GM20431 (cell line): ENCODE data around the gene LIMCH1.

Experiments
- in situ Hi-C: fragments of 300-500 bp; cut with MseI, MboI; formaldehyde crosslinking; loops from one replicate; pipeline ENCODE4 v1.15.0; 2020; ENCODE audit warnings: low sequenced_read_pairs; ENCODE audit not compliant: unreplicated experiment

The LIMCH1 gene

DNA sequence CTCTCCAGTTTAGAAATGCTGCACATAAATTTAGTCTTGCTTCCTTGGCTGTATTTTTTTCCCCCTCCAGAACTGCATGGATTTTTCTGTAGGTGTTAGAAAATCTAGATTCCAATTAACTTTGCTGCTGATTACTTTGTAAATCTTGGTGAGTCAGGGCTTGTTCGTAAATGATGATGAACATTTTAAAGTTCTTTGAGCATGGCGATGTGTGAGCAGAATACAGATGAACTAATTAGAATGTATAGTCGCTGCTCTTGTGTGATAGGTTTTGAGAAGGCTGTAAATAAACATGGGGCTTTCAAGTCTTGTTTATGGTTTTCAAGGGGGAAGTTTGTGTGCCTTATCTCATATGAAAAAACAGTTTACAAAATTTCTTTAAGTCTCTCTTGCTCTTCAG, 23.3 kb downstream of the LIMCH1 start:
- in situ Hi-C loops, result no loop called here

DNA sequence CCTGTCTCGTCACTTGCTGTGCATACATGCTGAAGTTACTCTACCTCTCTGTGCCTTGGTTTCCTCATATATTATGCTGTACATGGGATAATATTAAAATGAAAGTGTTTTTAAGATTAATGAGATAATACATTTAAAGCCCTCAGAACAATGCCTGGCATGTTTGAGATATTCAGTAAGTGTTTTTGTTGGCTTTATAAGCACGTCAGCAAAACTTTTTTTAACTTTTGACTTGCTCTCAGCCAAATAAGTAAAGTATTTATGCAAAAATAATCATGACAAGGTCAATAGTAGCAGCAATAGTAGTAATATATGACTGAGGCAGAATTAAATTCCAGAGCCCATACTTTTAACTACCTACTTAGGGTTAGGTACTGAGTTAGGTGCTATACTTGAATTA, 29.2 kb downstream of the LIMCH1 start:
- in situ Hi-C loops, result no loop called here

- in situ Hi-C loops, result no loop called here
These were observed 30.4 kb downstream of the LIMCH1 start for GRCh38 chr4:41568363-41568762.

DNA sequence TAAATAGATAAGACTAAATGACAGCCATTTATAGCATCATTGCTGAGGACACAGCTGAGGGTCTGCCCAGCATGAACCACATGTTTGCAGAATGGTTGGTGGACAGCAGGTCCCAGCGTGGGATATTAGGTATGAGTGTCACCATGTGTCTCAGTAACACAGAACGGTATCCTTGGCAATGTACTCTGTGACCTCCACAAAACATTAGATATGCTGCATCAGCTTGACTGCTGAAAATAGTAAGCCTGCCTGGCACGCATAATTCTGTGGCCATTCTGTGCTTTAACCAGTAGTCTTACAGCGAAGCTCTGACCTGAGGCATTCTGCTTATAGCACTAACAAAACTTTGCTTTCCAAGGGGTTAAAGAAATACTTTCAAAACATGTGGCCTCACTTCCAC, 32.0 kb downstream of the LIMCH1 start:
- in situ Hi-C loops, result no loop called here

GRCh38 chr4:41571422-41571821, 33.5 kb downstream of the LIMCH1 start:
- in situ Hi-C loops, result no loop called here

DNA sequence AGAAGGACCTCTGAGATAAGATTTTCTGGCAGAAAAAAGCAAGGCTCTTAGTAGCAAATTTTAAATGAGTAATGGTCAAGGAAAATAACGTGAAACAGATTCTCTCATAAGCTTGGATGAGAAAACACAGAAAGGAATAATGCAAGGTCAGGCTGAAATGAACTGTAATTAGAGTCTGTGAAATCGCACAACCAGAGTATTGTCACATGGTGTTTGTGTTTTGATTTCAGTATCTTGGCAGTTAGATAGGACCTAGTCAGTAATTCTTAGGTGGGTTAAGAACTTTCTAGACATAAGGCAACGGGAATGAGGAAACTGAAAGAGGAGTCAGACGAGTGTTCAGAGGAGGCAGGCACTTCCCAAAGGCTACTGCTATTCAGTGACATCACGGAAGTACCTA, 34.6 kb downstream of the LIMCH1 start:
- in situ Hi-C loops, result no loop called here

DNA sequence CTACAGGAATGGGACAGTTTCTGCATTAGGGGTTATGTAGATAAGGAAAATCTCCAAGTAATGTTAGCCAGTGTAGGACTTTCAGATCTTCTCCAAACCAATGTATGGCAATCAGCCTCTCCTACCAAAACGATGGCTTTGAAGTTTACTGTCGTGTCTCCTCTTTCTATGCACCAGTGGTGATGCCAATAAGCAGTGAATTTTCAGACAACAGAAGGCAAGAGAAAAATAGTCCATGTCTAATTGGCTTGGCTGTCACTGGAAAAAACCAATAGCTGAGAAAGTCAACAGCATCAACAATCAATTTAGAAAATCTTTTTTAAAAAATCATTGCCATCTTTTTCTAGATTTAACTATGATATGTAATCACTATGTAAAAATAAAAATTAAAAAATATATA, 35.0 kb downstream of the LIMCH1 start:
- in situ Hi-C loops, result no loop called here

- in situ Hi-C loops, result no loop called here
These were observed 35.6 kb downstream of the LIMCH1 start for GRCh38 chr4:41573502-41574001.

- in situ Hi-C loops, result no loop called here
These were observed 37.2 kb downstream of the LIMCH1 start for GRCh38 chr4:41575207-41575606.

DNA sequence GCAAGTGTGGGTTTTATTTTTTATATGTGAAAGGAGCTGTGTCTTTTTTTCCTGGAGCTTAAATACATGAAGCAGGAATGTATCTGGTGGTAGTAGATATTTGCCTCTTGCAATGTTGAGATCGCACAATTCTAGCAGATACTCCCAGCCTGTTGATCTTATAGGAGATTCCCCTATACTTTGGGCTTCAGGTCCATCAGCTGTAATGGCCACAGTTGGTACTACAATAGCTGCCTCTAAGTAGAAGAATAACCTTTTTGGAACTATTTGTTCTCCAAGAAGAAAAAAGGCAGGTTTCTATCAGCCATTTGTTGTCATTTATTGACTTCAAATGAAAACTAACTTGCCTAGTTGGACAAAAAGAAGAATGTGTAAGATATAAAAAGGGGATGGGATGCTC, 37.7 kb downstream of the LIMCH1 start:
- in situ Hi-C loops, result no loop called here

- in situ Hi-C loops, result no loop called here
These were observed 41.1 kb downstream of the LIMCH1 start for GRCh38 chr4:41579043-41579442.

GRCh38 chr4:41579526-41579925, 41.6 kb downstream of the LIMCH1 start:
- in situ Hi-C loops, result no loop called here

DNA sequence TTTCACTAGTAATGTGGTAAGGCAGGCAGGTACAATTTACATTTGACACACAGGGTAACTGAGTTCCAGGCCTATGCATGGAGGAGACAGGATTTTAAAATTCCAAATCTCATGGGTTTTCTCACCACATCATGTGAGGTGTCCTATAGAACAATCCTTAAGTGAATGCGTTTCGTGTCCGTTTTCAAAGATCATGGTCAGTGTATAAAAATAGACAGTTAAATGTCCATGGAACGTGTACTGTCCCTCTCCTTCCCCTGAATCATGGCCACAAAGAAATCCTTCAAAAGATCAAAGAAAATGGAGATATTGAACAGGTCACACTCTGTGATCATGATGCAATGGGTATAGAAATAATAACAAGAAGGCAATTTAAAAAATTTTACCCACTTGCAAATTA, 42.0 kb downstream of the LIMCH1 start:
- in situ Hi-C loops, result no loop called here

- in situ Hi-C loops, result no loop called here
These were observed 48.8 kb downstream of the LIMCH1 start for GRCh38 chr4:41586675-41587225.

DNA sequence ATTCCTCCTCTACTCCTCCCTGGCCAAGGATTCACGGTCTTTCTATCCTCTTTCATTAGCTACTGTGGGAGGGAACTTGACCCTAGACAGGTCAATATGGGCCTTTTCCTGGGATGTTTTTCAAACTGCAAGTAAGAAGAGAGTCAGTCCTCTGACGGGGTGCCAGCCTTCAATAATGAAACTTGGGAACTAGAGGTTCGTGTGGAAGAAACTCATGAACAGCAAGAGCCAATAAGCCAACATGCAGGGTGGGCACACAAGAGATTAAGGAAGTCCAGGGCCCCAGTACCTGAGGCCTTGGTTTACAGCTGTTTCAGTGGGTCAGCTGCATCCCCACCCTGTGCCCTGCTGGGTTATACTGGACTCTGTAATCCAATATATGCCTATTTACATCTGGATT, 49.3 kb downstream of the LIMCH1 start:
- in situ Hi-C loops, result no loop called here

DNA sequence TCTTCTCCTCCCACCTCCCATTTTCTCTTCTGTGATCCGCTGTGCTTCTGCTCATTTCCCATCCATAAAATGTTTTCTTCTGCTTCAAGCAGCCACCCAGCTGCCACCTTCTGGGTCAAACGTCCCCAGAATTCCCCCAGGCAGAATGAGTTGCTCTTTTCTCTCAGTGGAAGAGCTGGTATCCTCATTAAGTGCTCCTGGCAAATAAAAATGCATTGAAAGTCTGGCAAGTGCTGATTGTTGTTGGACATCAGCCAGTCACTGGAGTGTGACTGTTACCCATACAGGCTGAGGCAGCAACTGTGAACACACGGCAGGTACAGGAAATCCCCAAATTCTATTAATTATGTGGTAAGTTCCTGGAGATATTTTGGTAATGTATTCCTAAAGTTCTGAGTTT, 52.6 kb downstream of the LIMCH1 start:
- in situ Hi-C loops, result no loop called here

DNA sequence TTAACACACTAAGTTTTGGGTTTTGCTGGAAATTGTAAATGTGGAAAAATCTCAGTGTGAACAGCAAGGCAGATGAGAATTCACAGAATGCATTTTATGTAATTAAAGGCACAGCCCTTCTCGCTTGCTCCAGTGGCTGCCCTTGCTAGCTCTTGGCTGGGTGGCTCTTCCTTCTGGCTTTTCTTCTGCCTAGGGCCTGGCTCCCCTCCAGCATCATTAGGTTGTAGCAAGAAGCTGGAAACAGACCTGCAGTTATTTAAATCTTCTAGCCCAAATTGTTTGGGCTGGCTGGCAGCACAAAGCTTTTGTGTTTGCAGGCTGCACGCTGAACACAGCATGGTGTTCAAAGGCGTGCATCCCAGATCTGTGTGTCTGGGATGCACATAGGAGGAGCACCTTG, 56.5 kb downstream of the LIMCH1 start:
- in situ Hi-C loops, result no loop called here

- in situ Hi-C loops, result no loop called here
These were observed 59.5 kb downstream of the LIMCH1 start for GRCh38 chr4:41597494-41597893.

- in situ Hi-C loops, result no loop called here
These were observed 60.6 kb downstream of the LIMCH1 start for GRCh38 chr4:41598580-41598979.

GRCh38 chr4:41599192-41599786, 61.3 kb downstream of the LIMCH1 start:
- in situ Hi-C loops, result no loop called here

DNA sequence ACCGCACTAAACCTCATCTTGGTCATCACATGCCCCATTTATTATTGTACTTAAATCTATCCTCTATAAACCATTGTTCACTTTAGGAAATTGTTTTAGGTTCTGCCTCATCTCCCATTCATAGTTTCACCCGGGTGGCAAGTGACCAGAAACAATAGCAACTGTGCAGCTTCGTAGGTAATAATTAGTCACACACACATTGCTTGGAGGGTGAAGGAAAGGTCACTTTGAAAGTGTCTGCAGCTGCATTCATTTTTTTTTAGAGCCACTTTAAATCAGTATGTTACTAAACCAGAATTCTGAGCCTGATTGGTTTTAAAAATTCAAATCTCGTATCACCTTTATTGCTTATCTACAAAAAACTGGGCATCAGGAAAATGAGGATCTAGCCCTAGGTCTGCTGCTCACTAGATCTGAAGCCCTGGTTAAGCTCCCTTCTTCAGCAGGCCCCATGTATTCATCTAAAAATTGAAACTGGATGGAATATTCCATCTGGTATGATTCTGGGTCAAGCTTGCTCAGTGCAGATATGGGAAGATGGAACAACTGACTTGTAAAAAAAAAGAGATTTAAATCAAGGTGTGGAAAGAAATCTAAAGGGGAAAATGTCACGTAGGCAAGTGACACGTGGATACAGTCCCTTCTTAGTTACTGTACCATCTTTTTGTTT, 62.4 kb downstream of the LIMCH1 start:
- in situ Hi-C loops, result no loop called here

DNA sequence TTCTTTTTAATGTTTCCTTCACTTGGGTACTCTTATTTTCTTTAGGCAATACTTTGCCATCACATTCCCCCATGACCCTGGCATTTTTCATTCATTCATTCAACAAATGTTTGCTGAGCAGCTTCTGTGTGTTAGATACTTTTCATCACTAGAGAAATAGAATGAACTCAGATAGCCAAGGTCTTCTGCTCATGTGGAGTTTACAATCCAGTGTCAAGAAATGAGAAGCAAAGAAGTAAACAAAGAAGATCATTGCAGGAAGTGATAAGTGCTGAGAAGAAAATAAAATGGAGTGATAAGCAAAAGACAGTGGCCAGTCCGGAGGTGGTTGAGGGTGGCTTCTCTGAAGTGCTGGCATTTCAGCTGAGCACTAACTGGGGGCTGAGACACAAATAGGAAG, 63.1 kb downstream of the LIMCH1 start:
- in situ Hi-C loops, result no loop called here
